HG02642 (cell line): ENCODE data around the gene TRA2B.

ENCODE experiments used
- ATAC-seq: cut with Tn5 transposase; IDR thresholded peaks from one replicate; pipeline ENCODE4 v1.9.1; 2021; ENCODE audit warnings: mild to moderate bottlenecking; ENCODE audit not compliant: unreplicated experiment, poor library complexity

The TRA2B gene

GRCh38 chr3:185937689-185938374 is at the start of gene TRA2B:
Gene TRA2B, minus strand, starts transcription at chr3:185938014. Its CDS starts 154 bp downstream, at chr3:185937860.
- peak; percentile 95 for ATAC-seq

DNA sequence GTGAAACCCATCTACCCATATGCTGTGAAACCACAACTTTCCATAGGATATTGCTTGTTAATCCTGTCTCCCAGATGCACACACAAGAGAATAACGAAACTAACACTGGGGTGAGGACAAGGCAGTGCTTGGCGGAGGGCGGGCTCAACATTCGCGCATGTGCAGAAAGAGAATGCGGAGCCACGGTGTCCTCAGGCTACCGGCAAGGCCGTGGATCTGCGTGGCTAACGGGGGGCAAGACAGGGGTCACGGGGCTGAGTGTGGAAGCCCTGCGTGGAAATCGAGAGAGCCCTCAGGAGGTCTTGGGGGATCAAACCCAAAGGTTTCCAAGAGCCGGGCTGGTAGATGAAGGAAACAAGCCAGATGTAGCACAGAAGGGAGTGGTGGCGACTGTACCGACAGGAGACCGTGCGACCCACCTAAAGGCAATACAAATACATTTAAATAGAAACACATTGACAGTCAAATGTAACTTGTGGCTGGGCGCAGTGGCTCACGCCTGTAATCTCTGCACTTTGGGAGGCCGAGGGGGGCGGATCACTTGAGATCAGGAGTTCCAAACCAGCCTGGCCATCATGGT is 48.5 kb upstream of the TRA2B start:
- ATAC-seq = no peak

- ATAC-seq = no peak
Observed at GRCh38 chr3:185984203-185984602, 46.4 kb upstream of the TRA2B start.

- peak; percentile 63 for ATAC-seq
Observed at GRCh38 chr3:185983495-185984141, 45.8 kb upstream of the TRA2B start.

DNA sequence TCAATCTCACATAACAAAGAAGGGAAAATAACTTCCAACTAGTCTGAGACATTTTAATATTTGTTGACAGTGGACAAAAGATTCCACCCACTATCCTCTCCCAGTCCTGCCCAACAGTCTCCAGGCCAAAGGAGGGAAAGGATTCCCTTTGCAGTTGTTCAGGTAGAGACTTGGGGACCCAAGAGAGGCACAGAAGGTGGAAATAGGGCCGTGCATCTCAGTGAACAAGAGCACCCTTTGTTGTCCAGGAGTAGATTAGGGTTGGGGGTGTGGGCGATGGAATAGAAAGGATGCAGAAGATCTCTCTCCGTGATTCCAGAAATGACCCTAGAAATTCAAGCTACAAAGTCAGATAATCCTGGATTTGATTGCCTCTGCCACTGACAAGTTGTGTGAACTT is 44.8 kb upstream of the TRA2B start:
- ATAC-seq = no peak

DNA sequence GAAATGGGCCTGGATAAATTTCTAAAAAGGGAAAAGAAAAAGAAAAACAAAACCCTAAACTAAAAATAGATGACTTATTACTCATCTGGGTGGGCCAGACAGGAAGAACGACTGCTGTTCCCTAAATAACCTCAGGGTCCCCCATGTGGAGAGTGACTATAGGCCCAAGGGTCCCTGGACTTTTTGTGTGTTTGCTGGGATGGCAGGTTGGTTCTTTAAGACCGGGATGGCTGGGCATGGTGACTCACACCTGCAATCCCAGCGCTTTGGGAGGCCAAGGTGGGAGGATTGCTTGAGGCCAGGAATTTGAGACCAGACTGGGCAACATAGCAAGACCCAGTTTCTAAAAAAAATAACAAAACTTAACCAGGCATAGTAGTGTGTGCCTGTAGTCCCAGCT is 43.8 kb upstream of the TRA2B start:
- no peak for ATAC-seq

GRCh38 chr3:185979721-185980121 is 41.9 kb upstream of the TRA2B start:
- no peak for ATAC-seq

- no peak for ATAC-seq
Observed at GRCh38 chr3:185978516-185978915, 40.7 kb upstream of the TRA2B start.

GRCh38 chr3:185977679-185978040 is 39.8 kb upstream of the TRA2B start:
- ATAC-seq = no peak

DNA sequence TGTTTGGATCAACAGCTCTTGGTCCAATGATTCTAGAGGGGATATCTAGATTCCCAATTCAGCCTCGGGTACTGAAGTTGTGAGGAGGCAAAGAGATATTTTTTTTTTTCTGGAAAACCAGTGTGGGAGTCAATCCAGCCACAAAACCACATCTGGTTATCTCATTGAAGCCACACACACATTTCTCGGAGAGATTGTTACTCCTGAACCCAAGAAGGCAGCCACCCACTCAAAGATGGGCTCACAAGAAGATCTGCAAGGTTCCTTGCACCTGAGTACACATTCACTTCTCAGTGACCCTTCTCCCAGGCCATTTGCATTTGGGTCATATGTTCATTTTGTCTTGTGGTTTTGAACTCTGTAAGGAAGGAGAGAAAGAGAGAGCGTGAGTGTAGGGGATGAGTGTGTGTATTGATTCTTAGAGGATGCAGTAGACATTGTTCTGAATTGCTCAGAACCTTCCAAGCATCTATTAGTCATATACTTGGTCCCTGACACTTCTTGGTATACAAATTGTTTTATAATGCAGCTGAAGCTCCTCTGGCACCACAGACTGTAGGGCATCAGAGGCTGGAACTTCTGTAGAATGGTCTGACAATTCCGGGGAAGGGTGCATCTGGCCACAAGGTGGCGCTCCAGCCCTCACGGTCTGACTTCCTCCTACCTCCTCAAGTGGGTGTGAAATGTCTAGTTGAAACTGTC is 39.3 kb upstream of the TRA2B start:
- ATAC-seq = peak; percentile 84

- no peak for ATAC-seq
Observed at GRCh38 chr3:185976100-185976499, 38.3 kb upstream of the TRA2B start.

DNA sequence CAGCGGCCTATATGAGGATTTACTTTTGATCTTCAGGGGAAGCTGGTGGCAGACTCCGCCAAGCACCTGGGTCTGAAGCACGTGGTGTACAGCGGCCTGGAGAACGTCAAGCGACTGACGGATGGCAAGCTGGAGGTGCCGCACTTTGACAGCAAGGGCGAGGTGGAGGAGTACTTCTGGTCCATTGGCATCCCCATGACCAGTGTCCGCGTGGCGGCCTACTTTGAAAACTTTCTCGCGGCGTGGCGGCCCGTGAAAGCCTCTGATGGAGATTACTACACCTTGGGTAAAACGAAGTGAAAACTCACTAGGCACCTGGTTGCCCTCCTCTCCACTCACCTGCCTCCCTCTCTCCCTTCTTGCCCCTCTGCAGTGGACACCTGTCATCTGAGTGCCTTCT is 33.8 kb upstream of the TRA2B start:
- no peak for ATAC-seq

GRCh38 chr3:185968168-185968567 is 30.4 kb upstream of the TRA2B start:
- ATAC-seq = no peak

- ATAC-seq = no peak
Observed at GRCh38 chr3:185966655-185967054, 28.8 kb upstream of the TRA2B start.

DNA sequence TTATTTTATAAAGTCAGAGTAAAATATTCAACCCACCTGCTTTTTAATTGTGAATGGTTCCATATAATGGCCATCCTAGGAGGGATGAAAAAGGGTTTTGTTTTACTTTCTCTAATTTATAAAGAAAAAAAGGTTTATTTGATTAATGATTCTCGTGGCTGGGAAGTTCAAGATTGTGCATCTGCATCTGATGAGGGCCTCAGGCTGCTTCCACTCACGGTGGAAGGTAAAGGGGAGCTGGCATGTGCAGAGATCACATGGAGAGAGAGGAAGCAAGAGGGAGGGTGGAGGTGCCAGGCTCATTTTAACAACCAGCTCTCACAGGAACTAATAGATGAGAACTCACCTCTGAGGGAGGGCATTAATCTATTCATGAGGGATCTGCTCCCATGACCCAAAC is 27.7 kb upstream of the TRA2B start:
- ATAC-seq = no peak

DNA sequence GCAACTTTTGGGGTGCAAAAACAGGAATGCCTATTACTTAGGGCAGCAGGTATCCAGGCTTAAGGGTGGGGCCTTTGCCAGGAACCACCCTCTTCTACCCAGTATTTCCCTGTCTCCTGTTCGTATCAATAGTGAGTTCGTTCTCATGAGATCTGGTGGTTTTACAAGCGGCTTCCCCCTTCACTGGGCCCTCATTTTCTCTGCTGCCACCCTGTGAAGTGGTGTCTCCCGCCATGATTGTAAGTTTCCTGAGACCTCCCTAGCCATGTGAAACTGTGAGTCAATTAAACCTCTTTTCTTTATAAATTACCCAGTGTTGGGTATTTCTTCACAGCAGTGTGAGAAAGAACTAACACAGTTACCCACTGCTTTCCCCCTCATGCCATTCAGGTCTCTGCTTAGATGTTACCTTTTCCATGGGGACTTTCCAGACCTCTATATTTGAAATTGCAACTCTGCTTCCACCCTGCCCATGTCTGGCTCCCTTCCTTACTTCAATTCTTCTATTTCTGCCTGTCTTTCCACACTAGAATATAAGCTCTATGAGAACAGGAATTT is 23.9 kb upstream of the TRA2B start:
- no peak for ATAC-seq

GRCh38 chr3:185960522-185961288 is 22.9 kb upstream of the TRA2B start:
- ATAC-seq = no peak

GRCh38 chr3:185959609-185960521 is 22.1 kb upstream of the TRA2B start:
- ATAC-seq = no peak

DNA sequence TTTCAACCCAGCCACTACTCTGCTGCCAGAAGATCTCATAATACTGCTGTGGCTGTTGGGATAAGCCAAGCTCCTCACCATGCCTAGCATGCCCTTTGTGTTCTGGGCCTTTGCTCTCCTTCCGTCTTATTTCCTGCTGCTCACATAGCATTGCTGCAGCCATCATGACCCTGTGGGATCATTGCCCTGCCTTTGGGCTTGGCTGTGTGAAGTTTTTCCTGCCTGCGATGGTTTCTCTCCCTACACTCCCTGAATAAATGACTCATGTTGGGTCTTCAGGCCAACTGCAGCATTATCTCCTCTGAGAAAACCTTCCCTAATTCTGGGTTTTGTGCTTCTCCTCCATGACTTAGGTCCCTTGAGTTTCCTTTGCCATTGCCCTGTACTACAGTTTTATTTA is 20.8 kb upstream of the TRA2B start:
- no peak for ATAC-seq
